GM21423 (cell line): ENCODE measurements around the gene ELMO1.

Experiments
- ATAC-seq: cut with Tn5 transposase; IDR thresholded peaks from one replicate; pipeline ENCODE4 v1.9.1; 2021; ENCODE audit warnings: mild to moderate bottlenecking, moderate library complexity; ENCODE audit not compliant: unreplicated experiment

ELMO1 gene

GRCh38 chr7:37198906-37199485 lies 249.7 kb downstream of the ELMO1 start:
- no peak for ATAC-seq

GRCh38 chr7:37198041-37198905 lies 250.4 kb downstream of the ELMO1 start:
- ATAC-seq, result no peak

- no peak for ATAC-seq
Measured at GRCh38 chr7:37197108-37197507, 251.6 kb downstream of the ELMO1 start.

DNA sequence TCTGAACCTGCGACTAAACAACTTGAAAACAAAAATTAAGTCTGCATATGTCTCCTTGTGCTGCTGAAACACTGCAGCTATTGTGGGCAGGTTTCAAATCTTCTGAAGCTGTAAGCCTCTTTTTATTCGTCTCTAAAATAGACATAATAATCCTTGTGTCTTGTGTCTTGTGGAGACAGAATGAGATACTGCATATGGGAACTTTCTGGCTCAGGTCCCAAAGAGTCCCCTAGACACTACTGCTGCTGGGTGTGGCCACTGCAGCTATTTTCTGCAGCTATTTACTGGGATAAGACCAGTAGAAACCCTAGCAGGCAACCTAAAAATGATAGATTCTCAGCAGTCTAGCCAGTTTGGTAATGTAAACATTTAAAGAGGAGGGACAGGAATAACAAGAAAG lies 252.0 kb downstream of the ELMO1 start:
- no peak for ATAC-seq

DNA sequence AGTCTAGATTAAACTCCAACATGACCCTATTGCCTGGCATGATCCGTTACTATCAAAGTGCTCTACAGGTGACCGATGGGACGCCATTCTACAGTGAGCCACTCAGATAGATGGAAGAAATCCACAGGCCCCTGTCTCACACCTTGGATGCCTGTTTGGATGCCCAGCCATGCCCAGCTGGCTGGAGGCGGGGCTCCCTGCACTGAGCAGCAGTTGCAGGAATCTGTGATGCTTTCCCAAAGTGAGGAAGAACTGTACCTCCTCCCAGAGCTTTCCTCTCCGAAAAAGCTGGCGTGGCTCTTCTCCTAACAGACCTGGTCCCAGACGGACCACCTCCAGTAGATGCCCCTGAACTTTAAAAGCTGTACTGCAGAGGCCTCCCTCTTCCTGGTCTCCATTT lies 253.3 kb downstream of the ELMO1 start:
- ATAC-seq, result no peak

DNA sequence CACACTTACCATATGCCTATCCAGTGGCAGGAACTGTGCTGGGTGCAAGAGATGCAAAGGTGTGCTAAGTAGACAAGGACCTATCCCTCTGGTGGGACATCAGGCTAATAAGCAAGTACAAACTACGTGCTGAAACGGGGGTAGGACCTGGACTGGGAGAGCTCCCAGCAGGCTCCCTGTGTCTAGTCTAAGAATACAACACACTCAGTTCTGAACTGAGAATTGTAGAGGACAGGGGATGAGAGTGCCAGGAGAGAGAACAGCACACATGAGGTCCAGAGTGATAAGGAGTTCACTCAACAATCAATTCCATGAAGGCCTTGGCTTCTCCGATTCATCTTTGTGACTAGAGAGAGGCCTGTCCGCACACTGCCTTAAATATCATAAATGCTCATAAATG lies 253.7 kb downstream of the ELMO1 start:
- no peak for ATAC-seq

- ATAC-seq, result no peak
Measured at GRCh38 chr7:37193775-37194135, 254.9 kb downstream of the ELMO1 start.

DNA sequence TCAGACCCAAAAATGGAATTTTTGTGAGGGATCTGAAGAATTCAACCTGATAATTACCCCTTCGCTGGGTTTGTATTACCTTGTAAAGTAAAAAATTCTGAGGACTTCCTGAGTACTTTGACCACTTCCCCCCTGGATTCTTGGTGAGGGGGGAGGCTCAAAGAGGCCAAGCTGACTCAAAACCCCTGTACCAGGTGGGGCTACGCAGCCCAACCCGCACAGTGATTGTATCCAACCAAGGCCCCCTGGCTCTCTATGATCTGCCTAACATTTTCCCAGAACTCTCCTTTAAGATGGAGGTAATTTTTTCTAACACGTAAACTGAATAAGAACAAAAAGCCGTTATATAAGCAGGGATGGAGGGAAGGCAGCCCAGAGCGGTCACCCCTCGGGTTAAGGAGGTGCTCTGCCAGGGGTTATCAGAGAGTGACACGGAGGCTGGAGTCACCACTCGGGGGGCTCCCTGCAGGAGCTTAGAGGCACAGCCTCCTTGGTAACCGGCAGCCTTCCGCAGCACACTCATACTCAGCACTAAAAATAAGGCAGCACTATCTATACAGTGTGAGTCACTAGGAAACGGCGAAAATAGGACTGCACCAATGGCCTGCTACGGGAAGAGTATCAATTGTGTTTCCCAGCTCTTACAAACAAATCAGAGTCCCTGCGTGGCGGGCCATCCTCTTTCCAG lies 255.4 kb downstream of the ELMO1 start:
- ATAC-seq, result no peak

- ATAC-seq, result no peak
Measured at GRCh38 chr7:37191797-37192196, 256.9 kb downstream of the ELMO1 start.

- no peak for ATAC-seq
Measured at GRCh38 chr7:37187179-37187578, 261.5 kb downstream of the ELMO1 start.

DNA sequence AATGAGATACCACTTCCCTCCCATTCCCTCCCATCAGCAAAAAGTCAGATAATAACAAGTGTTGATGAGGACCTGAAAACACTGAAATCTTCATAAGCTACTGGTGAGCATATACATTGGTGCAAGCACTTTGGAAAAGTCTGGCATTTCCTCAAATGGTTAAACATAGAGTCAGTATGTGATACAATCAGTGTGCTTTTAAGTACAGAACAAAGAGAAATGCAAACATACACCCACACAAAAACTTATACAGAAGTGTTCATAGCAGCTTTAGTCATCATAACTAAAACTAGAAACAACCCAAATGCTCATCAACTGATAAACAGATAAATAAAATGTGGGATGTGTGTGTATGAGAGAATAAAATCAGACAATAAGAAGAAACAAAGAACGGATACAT lies 261.9 kb downstream of the ELMO1 start:
- no peak for ATAC-seq

- ATAC-seq, result no peak
Measured at GRCh38 chr7:37181550-37181932, 267.1 kb downstream of the ELMO1 start.

DNA sequence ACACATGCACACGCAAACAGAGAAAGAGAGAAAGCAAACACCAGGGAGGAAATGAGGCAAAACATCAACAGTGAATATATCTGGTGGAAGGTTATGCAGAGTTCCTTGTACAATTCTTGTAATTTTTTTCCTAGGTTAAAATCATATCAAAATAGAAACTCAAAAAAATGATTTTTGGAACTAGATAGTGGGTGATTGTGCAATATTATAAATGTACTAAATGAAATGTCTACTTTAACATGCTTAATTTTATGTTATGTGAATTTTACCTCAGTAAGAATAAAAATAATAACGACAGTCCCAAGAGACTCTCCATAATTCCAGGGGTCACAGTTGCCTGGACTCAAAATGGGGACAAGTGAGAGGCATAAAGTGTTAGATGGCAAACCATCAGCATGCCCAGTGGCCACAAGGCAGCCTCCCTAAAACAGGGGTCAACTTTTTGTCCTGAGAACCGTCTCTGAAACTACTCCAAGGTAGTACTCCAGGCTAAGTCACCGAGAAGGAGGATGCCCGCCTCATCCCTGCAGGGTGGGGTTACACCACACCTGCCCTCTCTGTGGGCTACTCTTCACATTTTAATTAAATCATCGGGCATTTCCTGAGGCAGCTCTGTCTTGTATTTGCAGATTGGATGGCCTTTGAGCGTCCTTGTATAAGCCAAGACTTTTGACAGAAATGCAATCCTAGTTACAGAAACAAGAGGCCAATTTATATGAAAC lies 267.7 kb downstream of the ELMO1 start:
- ATAC-seq, result no peak

GRCh38 chr7:37176079-37176478 lies 272.6 kb downstream of the ELMO1 start:
- ATAC-seq, result no peak

DNA sequence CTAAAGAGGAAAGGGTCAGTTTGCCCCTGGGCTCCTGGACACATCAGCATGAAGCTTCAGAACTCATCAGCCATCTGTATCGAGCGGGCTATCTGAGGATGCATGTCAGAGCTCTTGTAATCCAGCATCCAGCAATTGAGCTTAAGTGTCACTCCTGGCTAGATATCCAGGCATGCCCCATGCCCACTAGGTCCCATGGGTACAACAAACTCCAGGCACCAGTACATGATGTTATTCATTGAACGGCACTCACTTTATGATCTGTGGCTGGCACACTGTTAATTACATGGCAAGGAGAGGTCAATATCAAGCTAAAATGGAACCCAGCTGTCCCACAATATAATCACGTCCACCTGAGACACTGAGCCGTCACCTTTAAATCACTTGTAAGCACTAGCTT lies 274.2 kb downstream of the ELMO1 start:
- ATAC-seq, result no peak

GRCh38 chr7:37173670-37174069 lies 275.0 kb downstream of the ELMO1 start:
- no peak for ATAC-seq

GRCh38 chr7:37162106-37162505 lies 286.6 kb downstream of the ELMO1 start:
- ATAC-seq, result no peak

DNA sequence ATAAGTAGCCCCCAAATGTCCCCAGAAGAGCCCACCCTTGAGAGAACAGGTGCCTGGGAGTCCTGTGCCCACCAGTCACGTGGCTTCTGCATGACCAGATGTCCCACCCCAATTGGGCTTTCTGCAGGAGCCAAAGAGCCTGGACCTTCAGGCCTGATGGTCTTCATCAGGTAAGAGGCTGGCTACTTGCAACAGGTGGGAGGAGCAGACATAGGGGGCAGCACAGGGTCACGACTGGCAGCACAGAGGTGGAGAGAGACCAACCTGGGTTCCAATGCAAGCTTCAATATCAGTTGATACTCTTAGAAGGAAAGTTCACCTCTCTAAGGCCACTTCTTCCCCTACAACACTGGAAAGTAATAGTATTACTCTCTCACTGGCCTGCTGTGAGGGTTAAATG lies 288.0 kb downstream of the ELMO1 start:
- no peak for ATAC-seq

GRCh38 chr7:37153376-37153775 lies 295.3 kb downstream of the ELMO1 start:
- ATAC-seq, result no peak

GRCh38 chr7:37151741-37152413 lies 296.8 kb downstream of the ELMO1 start:
- no peak for ATAC-seq

DNA sequence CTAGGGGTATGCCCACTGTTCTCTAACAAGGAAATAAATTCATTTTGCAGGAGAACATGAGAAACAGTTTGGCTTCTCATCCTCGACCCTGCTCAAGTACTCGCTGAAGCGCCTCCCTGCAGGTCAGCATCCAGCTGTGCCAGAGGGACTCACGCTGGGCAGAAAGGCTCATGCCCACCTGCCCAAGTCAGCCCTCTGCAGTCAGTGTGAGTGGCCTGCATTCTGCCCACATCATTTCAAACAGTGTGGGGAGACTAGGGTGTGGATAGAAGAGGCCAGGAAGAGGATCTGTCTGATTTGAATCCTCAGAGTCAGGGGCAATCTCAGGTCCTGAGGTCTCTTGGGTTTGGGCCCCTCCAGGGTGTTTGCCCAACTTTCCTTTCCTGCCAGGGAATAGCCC lies 297.8 kb downstream of the ELMO1 start:
- no peak for ATAC-seq
